Peyer's patch (tissue), 4 donors: ENCODE measurements around the gene KRTAP25-1.

Experiments
- CTCF ChIP-seq, 6 experiments: fragments of 450-650 bp in 4 of 6; fragments of 200-600 bp in 2 of 6; sonication (generic) in 1 of 6; IDR thresholded peaks; one replicate each; pipeline ENCODE4 v1.5.1; 2017 to 2019; ENCODE audit warnings: antibody characterized with exemption in 6 of 6, mild to moderate bottlenecking in 3 of 6, moderate library complexity in 1 of 6
- POLR2A ChIP-seq, 2 donors: fragments of 450-650 bp; IDR thresholded peaks; one replicate each; pipeline ENCODE4 v1.5.1; 2017; ENCODE audit warnings: antibody characterized with exemption in 2 of 2, mild to moderate bottlenecking in 2 of 2, moderate library complexity in 2 of 2

- TF ChIP-seq CTCF (IDR thresholded peaks at IDR 0.05): no peak
- TF ChIP-seq POLR2A (IDR thresholded peaks at IDR 0.05): no peak
Measured at GRCh38 chr21:30333736-30334135, 44.4 kb upstream of the KRTAP25-1 start.
